ENCODE measurements around the gene AFF3. TPM values are rescaled to one million over a fixed set of nuclear protein-coding genes. Genes with fewer than 3 reads are reported as not detected.

The AFF3 gene
- total and polyA plus RNA-seq, 2 of the 4 experiments (the other 2 are of a cell fraction): 12.9 to 14.3 TPM

- H3K18ac ChIP-seq (ENCODE audit: low read depth, low read length): no peak overlapping the region
- H3K9me3 ChIP-seq (ENCODE audit: control insufficient read depth, insufficient read depth, low read length): no peaks in the 10 kb centered on the region; the same call in none of the 2 replicates
- ChIA-PET POLR2A (ENCODE audit: unreplicated experiment) (no interaction called here), CTCF (no interaction called here)
- no peak overlapping the region for H3K4me2 ChIP-seq (ENCODE audit: low read depth, low read length)
- H3K36me3 ChIP-seq (ENCODE audit: control insufficient read depth, insufficient read depth, low read length): peaks cover 12% of the 10 kb centered on the region; the same call in 1 of the 2 replicates
- in situ Hi-C loops (cut with MboI; ENCODE audit: low sequenced_read_pairs) (no loop called here), dilution Hi-C loops (cut with HindIII; ENCODE audit: low sequenced_read_pairs, unreplicated experiment) (no loop called here), intact Hi-C loops (cut with micrococcal nuclease) (no loop called here)
- no peaks in the 10 kb centered on the region for H3K27me3 ChIP-seq (ENCODE audit: control insufficient read depth, insufficient read depth, low read length)
- H3K4me3 ChIP-seq (ENCODE audit: insufficient read depth, low read depth, low read length): no peak overlapping the region
- H3K23ac ChIP-seq (ENCODE audit: low read depth, low read length): no peak overlapping the region
- no peak overlapping the region for H2BK120ac ChIP-seq (ENCODE audit: low read depth, low read length)
- no peaks in the 10 kb centered on the region for H4K20me1 ChIP-seq (ENCODE audit: insufficient read depth, low read length)
- no peak overlapping the region for H2BK15ac ChIP-seq (ENCODE audit: low read depth, low read length)
- no peak overlapping the region for H2AK5ac ChIP-seq (ENCODE audit: low read depth, low read length)
- ATAC-seq (ENCODE audit: low read depth) (no peak), DNase-seq (no peak)
- no peak overlapping the region for H3K27ac ChIP-seq (ENCODE audit: insufficient read depth, low read length)
- H3K56ac ChIP-seq (ENCODE audit: extremely low read depth, insufficient read depth, low read length): no peak overlapping the region
- 100% methylated on average over 2 of the region's 9 CpGs; no CpG with 5 or more reads in 1 of the 2 experiments for WGBS, 2 experiments (ENCODE audit: extremely low coverage in 2 of 2, insufficient read length in 1 of 2)
- no peak overlapping the region for H2BK5ac ChIP-seq (ENCODE audit: low read depth, low read length, poor library complexity, severe bottlenecking)
- H3K9ac ChIP-seq (ENCODE audit: low read depth, low read length): no peak overlapping the region
- no peak overlapping the region for H4K5ac ChIP-seq (ENCODE audit: low read depth, low read length)
- H2AFZ ChIP-seq (replicated peaks; ENCODE audit: low read length, poor library complexity): no peak overlapping the region
- no peak overlapping the region for H4K8ac ChIP-seq (ENCODE audit: low read depth in 2 of 2, low read length in 2 of 2)
- H2AK9ac ChIP-seq (replicated peaks; ENCODE audit: low read depth, low read length, poor library complexity): no peak overlapping the region
- H4K91ac ChIP-seq (ENCODE audit: insufficient read depth, low read depth, low read length): no peak overlapping the region
- TF ChIP-seq NFE2L2 (IDR thresholded peaks at IDR 0.05; ENCODE audit: low read depth, low read length) (no peak), BHLHE40 (IDR thresholded peaks at IDR 0.05; ENCODE audit: low read depth, low read length) (no peak), MAFK (IDR thresholded peaks at IDR 0.05; ENCODE audit: low read depth, low read length) (no peak), CHD1 (IDR thresholded peaks at IDR 0.05; ENCODE audit: low read depth, low read length) (no peak), FOS (IDR thresholded peaks at IDR 0.05; ENCODE audit: low read depth, low read length) (no peak), SMC3 (IDR thresholded peaks at IDR 0.05; ENCODE audit: low read depth, low read length) (no peak), ELK1 (IDR thresholded peaks at IDR 0.05; ENCODE audit: borderline replicate concordance, low read depth, low read length) (no peak), RAD21 (IDR thresholded peaks at IDR 0.05; ENCODE audit: low read length) (no peak), MXI1 (IDR thresholded peaks at IDR 0.05; ENCODE audit: borderline replicate concordance, low read depth, low read length) (no peak), RFX5 (IDR thresholded peaks at IDR 0.05; ENCODE audit: low read depth, low read length) (no peak), CEBPB (IDR thresholded peaks at IDR 0.05; ENCODE audit: low read depth, low read length) (no peak), POLR2A (IDR thresholded peaks at IDR 0.05; ENCODE audit: low read depth, low read length) (no peak)
- TF ChIP-seq, protein P1, sequence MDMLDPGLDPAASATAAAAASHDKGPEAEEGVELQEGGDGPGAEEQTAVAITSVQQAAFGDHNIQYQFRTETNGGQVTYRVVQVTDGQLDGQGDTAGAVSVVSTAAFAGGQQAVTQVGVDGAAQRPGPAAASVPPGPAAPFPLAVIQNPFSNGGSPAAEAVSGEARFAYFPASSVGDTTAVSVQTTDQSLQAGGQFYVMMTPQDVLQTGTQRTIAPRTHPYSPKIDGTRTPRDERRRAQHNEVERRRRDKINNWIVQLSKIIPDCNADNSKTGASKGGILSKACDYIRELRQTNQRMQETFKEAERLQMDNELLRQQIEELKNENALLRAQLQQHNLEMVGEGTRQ (IDR thresholded peaks at IDR 0.05; ENCODE audit: low read depth, low read length): no peak
- TF ChIP-seq, protein P2, sequence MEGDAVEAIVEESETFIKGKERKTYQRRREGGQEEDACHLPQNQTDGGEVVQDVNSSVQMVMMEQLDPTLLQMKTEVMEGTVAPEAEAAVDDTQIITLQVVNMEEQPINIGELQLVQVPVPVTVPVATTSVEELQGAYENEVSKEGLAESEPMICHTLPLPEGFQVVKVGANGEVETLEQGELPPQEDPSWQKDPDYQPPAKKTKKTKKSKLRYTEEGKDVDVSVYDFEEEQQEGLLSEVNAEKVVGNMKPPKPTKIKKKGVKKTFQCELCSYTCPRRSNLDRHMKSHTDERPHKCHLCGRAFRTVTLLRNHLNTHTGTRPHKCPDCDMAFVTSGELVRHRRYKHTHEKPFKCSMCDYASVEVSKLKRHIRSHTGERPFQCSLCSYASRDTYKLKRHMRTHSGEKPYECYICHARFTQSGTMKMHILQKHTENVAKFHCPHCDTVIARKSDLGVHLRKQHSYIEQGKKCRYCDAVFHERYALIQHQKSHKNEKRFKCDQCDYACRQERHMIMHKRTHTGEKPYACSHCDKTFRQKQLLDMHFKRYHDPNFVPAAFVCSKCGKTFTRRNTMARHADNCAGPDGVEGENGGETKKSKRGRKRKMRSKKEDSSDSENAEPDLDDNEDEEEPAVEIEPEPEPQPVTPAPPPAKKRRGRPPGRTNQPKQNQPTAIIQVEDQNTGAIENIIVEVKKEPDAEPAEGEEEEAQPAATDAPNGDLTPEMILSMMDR (conservative IDR thresholded peaks at IDR 0.05; ENCODE audit: low read depth, low read length): no peak
- no peak overlapping the region for H3K14ac ChIP-seq (replicated peaks; ENCODE audit: low read depth, low read length)
- H3K4ac ChIP-seq (ENCODE audit: low read depth, low read length): no peak overlapping the region; the same call in 1 of the 2 replicates
- peaks cover 10% of the 10 kb centered on the region; the same call in 1 of the 2 replicates for H3K9me1 ChIP-seq (ENCODE audit: insufficient read depth, low read length)
- no peak overlapping the region for H2BK20ac ChIP-seq (ENCODE audit: low read depth, low read length)
- H3K4me1 ChIP-seq (ENCODE audit: control insufficient read depth, insufficient read depth, low read length): peaks cover 8% of the 10 kb centered on the region
- BruUV-seq (replicated peaks): no TSS peak
- H3K79me1 ChIP-seq (ENCODE audit: low read depth in 1 of 2, low read length in 2 of 2): peaks cover 40 to 44% of the 10 kb centered on the region in 2 experiments
Measured at GRCh38 chr2:100064592-100065428, 77.6 kb downstream of the AFF3 start.

Data from IMR-90 (cell line).